H9 (cell line): ENCODE results near the gene SMYD1. TPM values are rescaled to one million over a fixed set of nuclear protein-coding genes. Genes with fewer than 3 reads are reported as not detected.
A peak's percentile ranks its signal among the peaks of the same experiment; 100 is the strongest.

Experiments
- DNase-seq: peaks from one replicate; pipeline ENCODE4 v3.0.0-alpha.2; 2017
- H2AFZ ChIP-seq: one replicate; pipeline ENCODE4 v1.6.1; 2013; ENCODE audit warnings: mild to moderate bottlenecking, low read length, control low read depth, moderate library complexity
- H2AK5ac ChIP-seq: 2 replicates; pipeline ENCODE4 v1.6.1; 2013; ENCODE audit warnings: low read length, control low read depth, mixed read lengths; ENCODE audit not compliant: insufficient read length
- H2BK120ac ChIP-seq: one replicate; pipeline ENCODE4 v1.6.1; 2013; ENCODE audit warnings: low read depth, mild to moderate bottlenecking, low read length, control low read depth, inconsistent platforms; ENCODE audit not compliant: poor library complexity, severe bottlenecking
- H2BK12ac ChIP-seq: 2 replicates; pipeline ENCODE4 v1.6.1; 2013; ENCODE audit warnings: low read length, control low read depth, mixed read lengths, low read depth; ENCODE audit not compliant: insufficient read length
- H2BK15ac ChIP-seq: 2 replicates; pipeline ENCODE4 v1.6.1; 2013; ENCODE audit warnings: low read depth, low read length, control low read depth
- H2BK20ac ChIP-seq: one replicate; pipeline ENCODE4 v1.6.1; 2013; ENCODE audit warnings: low read depth, mild to moderate bottlenecking, low read length, control low read depth, inconsistent platforms; ENCODE audit not compliant: poor library complexity, severe bottlenecking
- H2BK5ac ChIP-seq: 2 replicates; pipeline ENCODE4 v1.6.1; 2013; ENCODE audit warnings: low read length, control low read depth, mixed read lengths; ENCODE audit not compliant: insufficient read length
- H3K14ac ChIP-seq: 2 replicates; pipeline ENCODE4 v1.6.1; 2013; ENCODE audit warnings: low read length, control low read depth; ENCODE audit not compliant: insufficient read depth
- H3K18ac ChIP-seq: 2 replicates; pipeline ENCODE4 v1.6.1; 2013; ENCODE audit warnings: low read depth, mild to moderate bottlenecking, mixed read lengths, low read length, control low read depth; ENCODE audit not compliant: insufficient read length
- H3K23ac ChIP-seq: 2 replicates; pipeline ENCODE4 v1.6.1; 2013; ENCODE audit warnings: low read length, control low read depth, mixed read lengths, low read depth; ENCODE audit not compliant: insufficient read length
- H3K23me2 ChIP-seq: 2 replicates; pipeline ENCODE4 v1.6.1; 2013; ENCODE audit warnings: low read depth, mild to moderate bottlenecking, mixed read lengths, low read length, control low read depth; ENCODE audit not compliant: insufficient read length, poor library complexity, severe bottlenecking
- H3K27ac ChIP-seq: 2 replicates; pipeline ENCODE4 v1.5.1; 2013; ENCODE audit warnings: low read length, control low read depth, mixed read lengths, low read depth; ENCODE audit not compliant: insufficient read length
- H3K27me3 ChIP-seq: 2 replicates; pipeline ENCODE4 v1.6.1; 2013; ENCODE audit warnings: low read length, control low read depth, inconsistent platforms; ENCODE audit not compliant: insufficient read depth
- H3K4ac ChIP-seq: 2 replicates; pipeline ENCODE4 v1.6.1; 2013; ENCODE audit warnings: low read depth, mild to moderate bottlenecking, control low read depth, inconsistent platforms, low read length, moderate library complexity
- H3K4me1 ChIP-seq: 2 replicates; pipeline ENCODE4 v1.6.1; 2013; ENCODE audit warnings: low read length, control low read depth, inconsistent platforms; ENCODE audit not compliant: insufficient read depth
- H3K4me2 ChIP-seq: 2 replicates; pipeline ENCODE4 v1.6.1; 2013; ENCODE audit warnings: low read length, control low read depth, mixed read lengths; ENCODE audit not compliant: insufficient read length, insufficient read depth
- H3K56ac ChIP-seq: 2 replicates; pipeline ENCODE4 v1.6.1; 2013; ENCODE audit warnings: low read depth, mild to moderate bottlenecking, mixed read lengths, low read length, control low read depth; ENCODE audit not compliant: insufficient read length
- H3K79me1 ChIP-seq: 2 replicates; pipeline ENCODE4 v1.6.1; 2013; ENCODE audit warnings: low read depth, mild to moderate bottlenecking, moderate library complexity, low read length, control low read depth, inconsistent platforms; ENCODE audit not compliant: insufficient read depth, poor library complexity, severe bottlenecking
- H3K79me2 ChIP-seq: 2 replicates; pipeline ENCODE4 v1.6.1; 2013; ENCODE audit warnings: low read length, control low read depth, inconsistent platforms; ENCODE audit not compliant: insufficient read depth
- H3K9ac ChIP-seq: 2 replicates; pipeline ENCODE4 v1.6.1; 2013; ENCODE audit warnings: low read length, control low read depth, mixed read lengths; ENCODE audit not compliant: insufficient read length; ENCODE audit errors: extremely low read depth
- H3K9me3 ChIP-seq: one replicate; pipeline ENCODE4 v1.6.1; 2013; ENCODE audit warnings: low read depth, low read length, inconsistent platforms; ENCODE audit not compliant: control insufficient read depth
- H3T11ph ChIP-seq: one replicate; pipeline ENCODE4 v1.6.1; 2013; ENCODE audit warnings: mild to moderate bottlenecking, low read length, control low read depth, inconsistent platforms
- H4K20me1 ChIP-seq: one replicate; pipeline ENCODE4 v1.6.1; 2013; ENCODE audit not compliant: control insufficient read depth, insufficient read length, insufficient read depth
- H4K5ac ChIP-seq: 2 replicates; pipeline ENCODE4 v1.6.1; 2013; ENCODE audit warnings: low read depth, mild to moderate bottlenecking, mixed read lengths, low read length, control low read depth; ENCODE audit not compliant: insufficient read length
- H4K8ac ChIP-seq: replicated peaks from 2 replicates; pipeline ENCODE4 v1.6.1; 2013; ENCODE audit warnings: low read length, control low read depth, mixed read lengths, low read depth; ENCODE audit not compliant: insufficient read length
- H4K91ac ChIP-seq: 2 replicates; pipeline ENCODE4 v1.6.1; 2013; ENCODE audit warnings: low read depth, mild to moderate bottlenecking, moderate library complexity, mixed read lengths, low read length, control low read depth; ENCODE audit not compliant: insufficient read length
- H3K27ac Mint-ChIP-seq, 3 experiments: 2 replicates in 2 of 3; 3 replicates in 1 of 3; pipeline ENCODE4 v1.8.0; 2020 to 2021; ENCODE audit warnings: mixed read lengths in 3 of 3, mild to moderate bottlenecking in 1 of 3, moderate library complexity in 1 of 3
- H3K27me3 Mint-ChIP-seq: 2 replicates; pipeline ENCODE4 v1.8.0; 2021; ENCODE audit warnings: low read depth, mild to moderate bottlenecking, moderate library complexity, mixed read lengths
- H3K36me3 Mint-ChIP-seq, 3 experiments: 2 replicates in 2 of 3; 3 replicates in 1 of 3; pipeline ENCODE4 v1.8.0; 2020 to 2021; ENCODE audit warnings: low read depth in 3 of 3, mixed read lengths in 3 of 3; ENCODE audit not compliant: insufficient read depth in 1 of 3
- H3K4me1 Mint-ChIP-seq, 2 experiments: 2 replicates each; pipeline ENCODE4 v1.8.0; 2020; ENCODE audit warnings: mixed read lengths in 2 of 2
- H3K4me3 Mint-ChIP-seq, 2 experiments: 2 replicates in 1 of 2; 3 replicates in 1 of 2; pipeline ENCODE4 v1.8.0; 2020 to 2021; ENCODE audit warnings: mild to moderate bottlenecking in 2 of 2, mixed read lengths in 2 of 2, moderate library complexity in 1 of 2
- H3K9me3 Mint-ChIP-seq, 2 experiments: 2 replicates in 1 of 2; 3 replicates in 1 of 2; pipeline ENCODE4 v1.8.0; 2020; ENCODE audit warnings: mild to moderate bottlenecking in 2 of 2, mixed read lengths in 2 of 2, moderate library complexity in 1 of 2
- WGBS: extraction: QIAGEN DNeasy Blood & Tissue Kit; methylation state at CpG from one replicate; pipeline ENCODE4 v1.1.7; 2013; ENCODE audit warnings: missing lambda C conversion rate, low lambda C conversion rate, mixed read lengths; ENCODE audit not compliant: insufficient read length; ENCODE audit errors: extremely low coverage; 5-methylcytosine and 5-hydroxymethylcytosine counted together
- total RNA-seq: library from RNA; stranded (reverse); gene quantifications from 2 replicates; pipeline ENCODE4 v1.2.1, GENCODE V29; 2021
- TF ChIP-seq, protein P1 (sequence below): fragments of 200-600 bp; sonication (generic); conservative IDR thresholded peaks from 3 replicates; pipeline ENCODE4 v1.8.0; 2021; ENCODE audit warnings: antibody characterized with exemption, mild to moderate bottlenecking

SMYD1 gene
- total RNA-seq, 1 experiment from 2014 or later, result not detected

- no peak overlapping the region for H2BK5ac ChIP-seq
- Mint-ChIP-seq H3K27me3 (no peaks in the 10 kb centered on the region; the same call in 1 of the 2 replicates), H3K36me3 (no peaks in the 10 kb centered on the region), H3K4me1 (peaks cover 24 to 37% of the 10 kb centered on the region in 2 experiments), H3K27ac (peak overlapping the region in 1 of 3 experiments; percentile 7; a peak in 1 of 7 replicates), H3K4me3 (no peak overlapping the region), H3K9me3 (no peaks in the 10 kb centered on the region)
- H3K27me3 ChIP-seq, result no peaks in the 10 kb centered on the region
- WGBS, result no CpG with 5 or more reads among the region's 5 CpGs
- no peak overlapping the region for H3K9ac ChIP-seq
- H3K4ac ChIP-seq, result no peak overlapping the region
- H4K20me1 ChIP-seq, result no peaks in the 10 kb centered on the region
- no peak overlapping the region for H4K8ac ChIP-seq
- no peak overlapping the region for H3T11ph ChIP-seq
- no peak overlapping the region for H2BK15ac ChIP-seq
- TF ChIP-seq, protein P1, sequence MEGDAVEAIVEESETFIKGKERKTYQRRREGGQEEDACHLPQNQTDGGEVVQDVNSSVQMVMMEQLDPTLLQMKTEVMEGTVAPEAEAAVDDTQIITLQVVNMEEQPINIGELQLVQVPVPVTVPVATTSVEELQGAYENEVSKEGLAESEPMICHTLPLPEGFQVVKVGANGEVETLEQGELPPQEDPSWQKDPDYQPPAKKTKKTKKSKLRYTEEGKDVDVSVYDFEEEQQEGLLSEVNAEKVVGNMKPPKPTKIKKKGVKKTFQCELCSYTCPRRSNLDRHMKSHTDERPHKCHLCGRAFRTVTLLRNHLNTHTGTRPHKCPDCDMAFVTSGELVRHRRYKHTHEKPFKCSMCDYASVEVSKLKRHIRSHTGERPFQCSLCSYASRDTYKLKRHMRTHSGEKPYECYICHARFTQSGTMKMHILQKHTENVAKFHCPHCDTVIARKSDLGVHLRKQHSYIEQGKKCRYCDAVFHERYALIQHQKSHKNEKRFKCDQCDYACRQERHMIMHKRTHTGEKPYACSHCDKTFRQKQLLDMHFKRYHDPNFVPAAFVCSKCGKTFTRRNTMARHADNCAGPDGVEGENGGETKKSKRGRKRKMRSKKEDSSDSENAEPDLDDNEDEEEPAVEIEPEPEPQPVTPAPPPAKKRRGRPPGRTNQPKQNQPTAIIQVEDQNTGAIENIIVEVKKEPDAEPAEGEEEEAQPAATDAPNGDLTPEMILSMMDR, result no peak
- no peaks in the 10 kb centered on the region for H3K79me1 ChIP-seq
- H2AK5ac ChIP-seq, result no peak overlapping the region
- no peak overlapping the region for H4K91ac ChIP-seq
- no peaks in the 10 kb centered on the region; the same call in 1 of the 2 replicates for H3K4me1 ChIP-seq
- H3K9me3 ChIP-seq, result no peaks in the 10 kb centered on the region
- H3K23ac ChIP-seq, result no peak overlapping the region
- DNase-seq, result peak; percentile 96
- H3K27ac ChIP-seq, result no peak overlapping the region
- no peak overlapping the region for H4K5ac ChIP-seq
- no peak overlapping the region for H2BK20ac ChIP-seq
- no peak overlapping the region for H3K18ac ChIP-seq
- H3K23me2 ChIP-seq, result no peaks in the 10 kb centered on the region
- no peak overlapping the region for H3K56ac ChIP-seq
- H3K79me2 ChIP-seq, result no peaks in the 10 kb centered on the region
- H3K14ac ChIP-seq, result no peak overlapping the region
- no peak overlapping the region for H2AFZ ChIP-seq
- H2BK120ac ChIP-seq, result no peak overlapping the region
- H3K4me2 ChIP-seq, result no peak overlapping the region
- H2BK12ac ChIP-seq, result no peak overlapping the region
Observed at GRCh38 chr2:88099798-88100488, 32.3 kb downstream of the SMYD1 start.
